DND-41 (cell line): ENCODE data around the gene SYDE2.

ENCODE experiments used
- ATAC-seq: fragments of 200-7000 bp; cut with Tn5 transposase; 3 replicates; pipeline ENCODE4 v1.9.1; 2021; ENCODE audit warnings: low read depth; ENCODE audit not compliant: insufficient read depth
- DNase-seq: peaks from one replicate; pipeline ENCODE4 v3.0.0-alpha.2; 2020
- H2AFZ ChIP-seq: 2 replicates; pipeline ENCODE4 v1.6.0; 2012; ENCODE audit warnings: low read depth, low read length
- H3K27ac ChIP-seq: 2 replicates; pipeline ENCODE4 v1.5.1; 2012; ENCODE audit warnings: low read length, inconsistent platforms
- H3K27me3 ChIP-seq: fragments of 200-600 bp; sonication (generic); 2 replicates; pipeline ENCODE4 v1.6.0; 2012; ENCODE audit warnings: low read length, mild to moderate bottlenecking, inconsistent platforms; ENCODE audit not compliant: insufficient read depth, poor library complexity
- H3K36me3 ChIP-seq: 2 replicates; pipeline ENCODE4 v1.5.1; 2012; ENCODE audit warnings: low read length, inconsistent platforms; ENCODE audit not compliant: insufficient read depth
- H3K4me1 ChIP-seq: 2 replicates; pipeline ENCODE4 v1.5.1; 2012; ENCODE audit warnings: mild to moderate bottlenecking, low read length; ENCODE audit not compliant: insufficient read depth
- H3K4me2 ChIP-seq: 2 replicates; pipeline ENCODE4 v1.6.0; 2012; ENCODE audit warnings: mild to moderate bottlenecking, moderate library complexity, low read length, inconsistent platforms; ENCODE audit not compliant: insufficient read depth
- H3K4me3 ChIP-seq, 2 experiments: fragments of 200-600 bp in 1 of 2; shearing (Covaris generic) in 1 of 2; 2 replicates each; pipeline ENCODE4 v1.5.1; 2012 to 2016; ENCODE audit warnings: inconsistent platforms in 2 of 2, low read length in 2 of 2, mild to moderate bottlenecking in 2 of 2, low read depth in 1 of 2, moderate library complexity in 1 of 2
- H3K79me2 ChIP-seq: 2 replicates; pipeline ENCODE4 v1.6.0; 2012; ENCODE audit warnings: low read length, inconsistent platforms; ENCODE audit not compliant: insufficient read depth
- H3K9ac ChIP-seq: 2 replicates; pipeline ENCODE4 v1.6.0; 2012; ENCODE audit warnings: low read depth, mild to moderate bottlenecking, inconsistent platforms, low read length, moderate library complexity
- H3K9me3 ChIP-seq: 2 replicates; pipeline ENCODE4 v1.5.1; 2012; ENCODE audit warnings: low read length, moderate library complexity, mild to moderate bottlenecking, inconsistent platforms; ENCODE audit not compliant: insufficient read depth, severe bottlenecking
- H4K20me1 ChIP-seq: 2 replicates; pipeline ENCODE4 v1.6.0; 2012; ENCODE audit warnings: low read length; ENCODE audit not compliant: insufficient read depth
- EZH2 ChIP-seq: IDR thresholded peaks from 3 replicates; pipeline ENCODE4 v1.6.1; 2012; ENCODE audit warnings: borderline replicate concordance, low read depth, mild to moderate bottlenecking, moderate library complexity, low read length, inconsistent platforms; ENCODE audit not compliant: severe bottlenecking
- TF ChIP-seq, protein P1 (sequence below): IDR thresholded peaks from 2 replicates; pipeline ENCODE4 v1.5.1; 2012; ENCODE audit warnings: borderline replicate concordance, low read length, moderate library complexity, mild to moderate bottlenecking; ENCODE audit not compliant: poor library complexity, severe bottlenecking; ENCODE audit errors: extremely low read depth

Gene SYDE2

DNA sequence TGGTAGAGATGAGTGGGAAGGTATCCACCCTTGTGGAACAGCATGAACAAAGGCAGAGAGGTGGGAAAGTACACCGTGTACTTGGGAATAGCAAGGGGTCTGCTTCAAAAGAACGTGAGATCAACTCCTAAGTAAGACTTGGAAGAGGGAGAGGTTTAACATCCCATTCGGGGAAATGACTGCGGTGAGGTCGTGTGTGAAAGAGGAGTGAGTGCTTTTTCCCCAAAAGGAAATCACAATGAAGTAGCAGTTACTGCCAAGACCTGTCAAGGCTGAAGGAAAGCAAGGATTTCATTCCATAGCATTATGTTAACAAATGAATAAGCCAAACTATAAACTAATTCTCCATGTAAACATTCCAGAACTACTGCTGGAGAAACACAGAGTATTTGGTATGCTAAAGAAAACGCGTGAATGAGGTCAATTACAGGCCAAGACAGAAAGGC is 20.0 kb upstream of the SYDE2 start:
- Histone ChIP-seq H2AFZ (no peak overlapping the region), H3K9ac (no peak overlapping the region), H3K4me3 (no peak overlapping the region), H3K27ac (no peak overlapping the region), H3K9me3 (no peaks in the 10 kb centered on the region), H3K36me3 (no peaks in the 10 kb centered on the region), H3K4me1 (no peaks in the 10 kb centered on the region), H3K27me3 (no peaks in the 10 kb centered on the region), H3K79me2 (no peaks in the 10 kb centered on the region), H4K20me1 (no peaks in the 10 kb centered on the region), H3K4me2 (no peak overlapping the region)
- DNase-seq (no peak), ATAC-seq (no peak)
- TF ChIP-seq, protein P1, sequence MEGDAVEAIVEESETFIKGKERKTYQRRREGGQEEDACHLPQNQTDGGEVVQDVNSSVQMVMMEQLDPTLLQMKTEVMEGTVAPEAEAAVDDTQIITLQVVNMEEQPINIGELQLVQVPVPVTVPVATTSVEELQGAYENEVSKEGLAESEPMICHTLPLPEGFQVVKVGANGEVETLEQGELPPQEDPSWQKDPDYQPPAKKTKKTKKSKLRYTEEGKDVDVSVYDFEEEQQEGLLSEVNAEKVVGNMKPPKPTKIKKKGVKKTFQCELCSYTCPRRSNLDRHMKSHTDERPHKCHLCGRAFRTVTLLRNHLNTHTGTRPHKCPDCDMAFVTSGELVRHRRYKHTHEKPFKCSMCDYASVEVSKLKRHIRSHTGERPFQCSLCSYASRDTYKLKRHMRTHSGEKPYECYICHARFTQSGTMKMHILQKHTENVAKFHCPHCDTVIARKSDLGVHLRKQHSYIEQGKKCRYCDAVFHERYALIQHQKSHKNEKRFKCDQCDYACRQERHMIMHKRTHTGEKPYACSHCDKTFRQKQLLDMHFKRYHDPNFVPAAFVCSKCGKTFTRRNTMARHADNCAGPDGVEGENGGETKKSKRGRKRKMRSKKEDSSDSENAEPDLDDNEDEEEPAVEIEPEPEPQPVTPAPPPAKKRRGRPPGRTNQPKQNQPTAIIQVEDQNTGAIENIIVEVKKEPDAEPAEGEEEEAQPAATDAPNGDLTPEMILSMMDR: no peak
- TF ChIP-seq EZH2: no peak

DNA sequence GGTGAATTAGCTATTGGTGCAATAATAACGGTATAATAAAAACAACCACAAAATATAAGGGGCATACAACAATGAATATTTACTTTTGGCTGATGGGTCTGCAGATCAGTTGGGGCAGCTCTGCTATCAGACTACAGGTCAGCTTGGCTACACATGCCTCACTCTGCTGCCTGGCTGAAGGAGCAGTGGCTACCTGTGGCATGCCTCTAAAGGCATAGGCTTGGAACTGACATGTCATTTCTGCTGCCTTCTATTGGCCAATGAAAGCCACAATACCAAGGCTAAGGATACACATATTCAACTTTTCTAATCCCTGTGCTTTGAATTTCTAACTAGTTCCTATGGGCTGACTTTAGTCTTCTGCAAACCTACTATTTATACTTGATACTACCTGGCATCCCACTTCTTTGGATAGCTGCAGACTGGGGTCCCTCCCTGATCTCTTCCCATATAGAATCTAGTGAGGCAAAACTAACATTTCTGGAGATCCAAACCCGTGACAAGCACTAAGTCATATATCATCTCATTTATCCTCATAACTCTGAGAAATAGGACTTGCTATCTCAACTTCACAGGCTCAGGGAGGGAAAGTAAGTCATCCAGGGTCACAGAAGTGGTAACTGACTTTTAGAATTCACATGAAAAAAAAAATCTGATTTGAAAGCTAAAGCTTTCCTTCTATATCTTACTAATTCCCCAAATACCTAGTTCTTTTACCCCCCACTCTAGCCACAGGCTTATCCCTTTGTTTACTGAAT is 19.2 kb upstream of the SYDE2 start:
- no peak overlapping the region for H3K4me3 ChIP-seq
- H3K27ac ChIP-seq: no peak overlapping the region
- H3K9me3 ChIP-seq: no peaks in the 10 kb centered on the region
- H3K4me2 ChIP-seq: no peak overlapping the region
- H3K9ac ChIP-seq: no peak overlapping the region
- no peaks in the 10 kb centered on the region for H3K4me1 ChIP-seq
- no peaks in the 10 kb centered on the region for H3K27me3 ChIP-seq
- DNase-seq (no peak), ATAC-seq (no peak)
- H3K36me3 ChIP-seq: no peaks in the 10 kb centered on the region
- H3K79me2 ChIP-seq: no peaks in the 10 kb centered on the region
- TF ChIP-seq, protein P1: no peak
- TF ChIP-seq EZH2: no peak
- H4K20me1 ChIP-seq: no peaks in the 10 kb centered on the region
- H2AFZ ChIP-seq: no peak overlapping the region

DNA sequence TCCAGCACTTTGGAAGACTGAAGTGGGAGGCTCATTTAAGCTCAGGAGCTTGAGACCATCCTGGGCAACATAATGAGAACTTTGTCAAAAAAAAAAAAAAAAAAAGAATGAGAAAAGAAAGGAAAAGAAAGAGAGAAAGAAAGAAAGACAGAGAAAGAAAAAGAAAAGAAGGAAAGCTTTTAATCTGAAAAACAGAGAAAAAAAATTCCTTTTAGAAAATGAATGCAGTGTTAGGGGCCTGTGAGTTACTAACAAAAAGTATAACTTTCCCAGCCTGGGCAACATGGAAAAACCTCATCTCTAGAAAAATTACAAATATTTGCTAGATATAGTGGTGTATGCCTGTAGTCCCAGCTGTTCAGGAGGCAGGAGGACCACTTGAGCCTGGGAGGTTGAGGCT is 15.9 kb upstream of the SYDE2 start:
- DNase-seq: no peak
- no peak for ATAC-seq
- no peaks in the 10 kb centered on the region for H3K4me1 ChIP-seq

More for the DNA sequence above, 15.9 kb upstream of the SYDE2 start:
- Histone ChIP-seq H3K4me2 (no peak overlapping the region), H3K9ac (no peak overlapping the region), H3K36me3 (no peaks in the 10 kb centered on the region), H3K27me3 (no peaks in the 10 kb centered on the region), H3K79me2 (no peaks in the 10 kb centered on the region), H3K9me3 (no peaks in the 10 kb centered on the region), H3K4me3 (no peak overlapping the region), H4K20me1 (no peaks in the 10 kb centered on the region), H3K27ac (no peak overlapping the region), H2AFZ (no peak overlapping the region)
- TF ChIP-seq, protein P1: no peak
- TF ChIP-seq EZH2: no peak
